GM18951 (cell line): Measurements from ENCODE around the gene ZNF322.

Experiments used
- POLR2A ChIP-seq: IDR thresholded peaks from 4 replicates; pipeline ENCODE4 v1.6.1; 2011; ENCODE audit warnings: mild to moderate bottlenecking; ENCODE audit not compliant: insufficient read length, insufficient read depth; ENCODE audit errors: extremely low read depth
- in situ Hi-C: fragments of 300-500 bp; cut with MboI; formaldehyde crosslinking; loops from one replicate; pipeline ENCODE4 v1.12.0; 2022; ENCODE audit warnings: low sequenced_read_pairs, mixed read lengths, inconsistent platforms; ENCODE audit not compliant: unreplicated experiment

The ZNF322 gene

GRCh38 chr6:26651133-26651781, 8.3 kb downstream of the ZNF322 start:
- in situ Hi-C loops, result no loop called here
- TF ChIP-seq POLR2A, result no peak

- in situ Hi-C loops, result no loop called here
Measured at GRCh38 chr6:26646074-26646473, 13.5 kb downstream of the ZNF322 start.

GRCh38 chr6:26640806-26641205, 18.7 kb downstream of the ZNF322 start:
- no peak for TF ChIP-seq POLR2A
- in situ Hi-C loops, result no loop called here

More at GRCh38 chr6:26646074-26646473, 13.5 kb downstream of the ZNF322 start:
- no peak for TF ChIP-seq POLR2A

GRCh38 chr6:26629359-26629758, 30.2 kb downstream of the ZNF322 start:
- in situ Hi-C loops, result loop anchor here (10.0 kb wide), 1 partner anchor 455 kb away; no protein-coding TSS in a partner anchor
- no peak for TF ChIP-seq POLR2A

- in situ Hi-C loops, result loop anchor here (10.0 kb wide), 1 partner anchor 457 kb away; no protein-coding TSS in a partner anchor
- TF ChIP-seq POLR2A, result no peak
Measured at GRCh38 chr6:26627843-26628242, 31.7 kb downstream of the ZNF322 start.

GRCh38 chr6:26624557-26624956, 35.0 kb downstream of the ZNF322 start:
- in situ Hi-C loops, result loop anchor here (10.0 to 25.0 kb wide), 2 partner anchors 188 to 460 kb away; no protein-coding TSS in a partner anchor
- TF ChIP-seq POLR2A, result no peak

GRCh38 chr6:26623339-26623859, 36.1 kb downstream of the ZNF322 start:
- in situ Hi-C loops, result loop anchor here (10.0 to 25.0 kb wide), 2 partner anchors 189 to 461 kb away; no protein-coding TSS in a partner anchor
- no peak for TF ChIP-seq POLR2A

- no peak for TF ChIP-seq POLR2A
- in situ Hi-C loops, result loop anchor here (25.0 kb wide), 1 partner anchor 198 kb away; no protein-coding TSS in a partner anchor
Measured at GRCh38 chr6:26613689-26614683, 45.6 kb downstream of the ZNF322 start.

- in situ Hi-C loops, result loop anchor here (25.0 kb wide), 1 partner anchor 199 kb away; no protein-coding TSS in a partner anchor
- no peak for TF ChIP-seq POLR2A
Measured at GRCh38 chr6:26613201-26613600, 46.3 kb downstream of the ZNF322 start.

- TF ChIP-seq POLR2A, result no peak
- in situ Hi-C loops, result loop anchor here (25.0 kb wide), 1 partner anchor 201 kb away; no protein-coding TSS in a partner anchor
Measured at GRCh38 chr6:26611599-26611998, 47.9 kb downstream of the ZNF322 start.

- no peak for TF ChIP-seq POLR2A
- in situ Hi-C loops, result loop anchor here (5.0 to 25.0 kb wide), 2 partner anchors 48 to 203 kb away; partner anchors contain the start of gene ZNF322
Measured at GRCh38 chr6:26609463-26609862, 50.1 kb downstream of the ZNF322 start.

GRCh38 chr6:26607434-26608230, 51.9 kb downstream of the ZNF322 start:
- in situ Hi-C loops, result loop anchor here (5.0 to 25.0 kb wide), 2 partner anchors 50 to 205 kb away; partner anchors contain the start of gene ZNF322
- TF ChIP-seq POLR2A, result no peak

- TF ChIP-seq POLR2A, result no peak
- in situ Hi-C loops, result loop anchor here (5.0 to 25.0 kb wide), 2 partner anchors 53 to 208 kb away; partner anchors contain the start of gene ZNF322
Measured at GRCh38 chr6:26604797-26605196, 54.7 kb downstream of the ZNF322 start.
